ENCODE measurements around the gene NIP7. TPM values are rescaled to one million over a fixed set of nuclear protein-coding genes. Genes with fewer than 3 reads are reported as not detected.

NIP7 gene
- total and polyA plus RNA-seq, 2 of the 4 experiments (the other 2 are of a cell fraction): 14.0 to 28.3 TPM

DNA sequence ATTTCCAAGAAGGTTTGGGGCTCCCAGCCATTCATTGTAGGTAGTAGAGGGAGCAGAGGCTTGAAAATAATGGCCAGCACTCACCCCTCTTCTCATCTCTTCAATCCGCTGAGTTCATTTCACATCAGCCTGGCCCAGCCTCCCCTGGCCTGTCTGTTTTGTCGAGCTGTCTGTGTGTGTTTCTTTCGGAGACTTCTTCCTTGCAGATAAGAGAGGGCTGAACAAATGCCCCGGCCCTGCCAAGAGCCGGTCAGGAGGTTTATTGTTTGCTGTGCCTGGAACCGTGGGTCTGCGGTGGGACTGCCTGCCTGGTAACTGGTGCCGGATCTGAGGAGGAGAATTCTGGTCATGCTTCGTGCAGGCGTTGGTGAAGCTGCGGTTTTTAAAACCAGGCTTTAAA lies 25.0 kb upstream of the NIP7 start:
- Histone ChIP-seq H3K9ac (ENCODE audit: low read depth, low read length) (no peak overlapping the region), H2AFZ (replicated peaks; ENCODE audit: low read length, poor library complexity) (no peak overlapping the region), H2BK15ac (ENCODE audit: low read depth, low read length) (no peak overlapping the region), H3K14ac (replicated peaks; ENCODE audit: low read depth, low read length) (no peak overlapping the region), H3K56ac (ENCODE audit: extremely low read depth, insufficient read depth, low read length) (no peak overlapping the region), H4K8ac (ENCODE audit: low read depth in 2 of 2, low read length in 2 of 2) (no peak overlapping the region), H3K4me2 (ENCODE audit: low read depth, low read length) (no peak overlapping the region), H2BK120ac (ENCODE audit: low read depth, low read length) (no peak overlapping the region), H4K20me1 (ENCODE audit: insufficient read depth, low read length) (peaks cover 39% of the 10 kb centered on the region), H4K5ac (ENCODE audit: low read depth, low read length) (no peak overlapping the region), H4K91ac (ENCODE audit: insufficient read depth, low read depth, low read length) (no peak overlapping the region), H3K4me1 (ENCODE audit: control insufficient read depth, insufficient read depth, low read length) (peaks cover 4% of the 10 kb centered on the region), H3K4me3 (ENCODE audit: insufficient read depth, low read depth, low read length) (no peak overlapping the region), H3K79me1 (ENCODE audit: low read depth in 1 of 2, low read length in 2 of 2) (peaks cover 29 to 63% of the 10 kb centered on the region in 2 experiments), H3K9me1 (ENCODE audit: insufficient read depth, low read length) (0 out of 2 replicates have a peak, but pooled peaks cover 3% of the 10 kb centered on the region), H3K27ac (ENCODE audit: insufficient read depth, low read length) (no peak overlapping the region), H3K4ac (ENCODE audit: low read depth, low read length) (no peak overlapping the region), H3K27me3 (ENCODE audit: control insufficient read depth, insufficient read depth, low read length) (no peaks in the 10 kb centered on the region), H2BK20ac (ENCODE audit: low read depth, low read length) (no peak overlapping the region), H2BK5ac (ENCODE audit: low read depth, low read length, poor library complexity, severe bottlenecking) (no peak overlapping the region), H3K18ac (ENCODE audit: low read depth, low read length) (no peak overlapping the region), H3K36me3 (ENCODE audit: control insufficient read depth, insufficient read depth, low read length) (peaks cover 44% of the 10 kb centered on the region), H3K23ac (ENCODE audit: low read depth, low read length) (no peak overlapping the region), H3K9me3 (ENCODE audit: control insufficient read depth, insufficient read depth, low read length) (no peaks in the 10 kb centered on the region), H2AK5ac (ENCODE audit: low read depth, low read length) (no peak overlapping the region), H2AK9ac (replicated peaks; ENCODE audit: low read depth, low read length, poor library complexity) (no peak overlapping the region)
- ChIA-PET CTCF (no interaction called here), POLR2A (ENCODE audit: unreplicated experiment) (no interaction called here)
- DNase-seq (no peak), ATAC-seq (ENCODE audit: low read depth) (no peak)
- TF ChIP-seq CHD1 (IDR thresholded peaks at IDR 0.05; ENCODE audit: low read depth, low read length): no peak
- WGBS, 2 experiments (ENCODE audit: extremely low coverage in 2 of 2, insufficient read length in 1 of 2): 95% methylated on average over 7 of the region's 11 CpGs; no CpG with 5 or more reads in 1 of the 2 experiments
- dilution Hi-C loops (cut with HindIII; ENCODE audit: low sequenced_read_pairs, unreplicated experiment): no loop called here
- no TSS peak for BruUV-seq (replicated peaks)
- intact Hi-C loops (cut with micrococcal nuclease): no loop called here
- in situ Hi-C loops (cut with MboI; ENCODE audit: low sequenced_read_pairs): no loop called here

Measured in IMR-90 (cell line).